HG02884 (cell line): Measurements from ENCODE around the gene TBC1D4.
"Not testable (repeated sequence)": the region's sequence is repeated elsewhere in the genome, so short reads cannot be mapped to it uniquely, and the experiment has no call there.

Experiments
- ATAC-seq: cut with Tn5 transposase; IDR thresholded peaks from one replicate; pipeline ENCODE4 v1.9.1; 2021; ENCODE audit warnings: mild to moderate bottlenecking, moderate library complexity; ENCODE audit not compliant: unreplicated experiment

The TBC1D4 gene

GRCh38 chr13:75365724-75366173 lies 116.2 kb downstream of the TBC1D4 start:
- ATAC-seq = peak; percentile 95

- no peak for ATAC-seq
Measured at GRCh38 chr13:75364131-75364713, 117.7 kb downstream of the TBC1D4 start.

GRCh38 chr13:75363371-75363770 lies 118.6 kb downstream of the TBC1D4 start:
- no peak for ATAC-seq

GRCh38 chr13:75362026-75362425 lies 119.9 kb downstream of the TBC1D4 start:
- ATAC-seq = no peak

- ATAC-seq = no peak
Measured at GRCh38 chr13:75360170-75360569, 121.8 kb downstream of the TBC1D4 start.

GRCh38 chr13:75359266-75359665 lies 122.7 kb downstream of the TBC1D4 start:
- no peak for ATAC-seq

GRCh38 chr13:75357576-75358289 lies 124.2 kb downstream of the TBC1D4 start:
- peak; percentile 94 for ATAC-seq

GRCh38 chr13:75356421-75356820 lies 125.5 kb downstream of the TBC1D4 start:
- ATAC-seq = no peak

GRCh38 chr13:75355609-75356008 lies 126.4 kb downstream of the TBC1D4 start:
- ATAC-seq = no peak

GRCh38 chr13:75353781-75354193 lies 128.2 kb downstream of the TBC1D4 start:
- no peak for ATAC-seq

GRCh38 chr13:75352641-75353327 lies 129.2 kb downstream of the TBC1D4 start:
- ATAC-seq = no peak

- ATAC-seq = not testable (repeated sequence)
Measured at GRCh38 chr13:75351538-75351937, 130.4 kb downstream of the TBC1D4 start.

- no peak for ATAC-seq
Measured at GRCh38 chr13:75347925-75348324, 134.0 kb downstream of the TBC1D4 start.

- no peak for ATAC-seq
Measured at GRCh38 chr13:75347457-75347856, 134.5 kb downstream of the TBC1D4 start.

GRCh38 chr13:75345193-75345592 lies 136.8 kb downstream of the TBC1D4 start:
- ATAC-seq = no peak

- peak; percentile 95 for ATAC-seq
Measured at GRCh38 chr13:75341028-75341427, 140.9 kb downstream of the TBC1D4 start.

GRCh38 chr13:75339635-75340374 lies 142.2 kb downstream of the TBC1D4 start:
- no peak for ATAC-seq

GRCh38 chr13:75334634-75335447 lies 147.1 kb downstream of the TBC1D4 start:
- ATAC-seq = no peak

GRCh38 chr13:75333103-75333502 lies 148.9 kb downstream of the TBC1D4 start:
- ATAC-seq = no peak

- no peak for ATAC-seq
Measured at GRCh38 chr13:75331792-75332349, 150.1 kb downstream of the TBC1D4 start.
